Measurements from ENCODE around the gene SLC22A1.
"Not testable (repeated sequence)": the region's sequence is repeated elsewhere in the genome, so short reads cannot be mapped to it uniquely, and the experiment has no call there.

The SLC22A1 gene

DNA sequence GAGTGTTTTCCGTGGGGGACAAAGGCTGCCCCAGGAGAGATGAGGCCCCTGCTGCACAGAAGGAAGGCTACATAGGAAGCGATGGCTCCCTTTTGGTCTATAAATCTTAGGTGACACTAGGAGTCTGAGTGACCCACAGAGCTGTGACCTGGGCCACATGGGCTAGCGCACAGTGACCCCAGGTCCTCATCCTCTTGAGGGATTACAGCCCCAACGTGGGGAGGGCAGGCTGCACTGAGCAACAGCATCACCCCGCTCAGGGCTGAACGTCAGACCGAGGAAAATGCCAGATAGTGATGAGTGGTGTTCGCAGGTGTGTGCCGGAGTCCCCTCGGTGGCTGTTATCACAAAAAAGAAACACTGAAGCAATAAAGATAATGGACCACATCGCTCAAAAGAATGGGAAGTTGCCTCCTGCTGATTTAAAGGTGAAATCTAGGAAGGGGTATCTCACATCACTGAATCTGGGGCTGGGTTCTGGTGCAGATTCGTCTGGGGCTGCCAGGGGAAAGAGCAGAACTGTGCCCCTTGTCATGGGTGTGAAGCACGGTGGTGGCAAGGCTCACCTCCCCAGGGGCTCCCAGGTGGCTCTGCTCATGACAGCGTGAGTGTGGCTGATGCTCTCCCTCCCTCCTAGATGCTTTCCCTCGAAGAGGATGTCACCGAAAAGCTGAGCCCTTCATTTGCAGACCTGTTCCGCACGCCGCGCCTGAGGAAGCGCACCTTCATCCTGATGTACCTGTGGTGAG lies 14.5 kb downstream of the SLC22A1 start:
- no peaks in the 10 kb centered on the region for H3K27me3 ChIP-seq (ENCODE audit: control insufficient read depth in 1 of 2, insufficient read depth in 2 of 2, low read length in 2 of 2)
- no peak overlapping the region for H3K27ac ChIP-seq (ENCODE audit: low read depth, low read length)
- no peaks in the 10 kb centered on the region for H3K9me3 ChIP-seq (ENCODE audit: control insufficient read depth in 1 of 2, low read length in 2 of 2)
- no peak overlapping the region for H3K4me3 ChIP-seq (ENCODE audit: low read depth in 1 of 2, low read length in 2 of 2)
- no peaks in the 10 kb centered on the region for H3K36me3 ChIP-seq (ENCODE audit: control insufficient read depth in 1 of 2, insufficient read depth in 2 of 2, low read length in 2 of 2)
- peaks cover 10 to 18% of the 10 kb centered on the region in 2 donors for H3K4me1 ChIP-seq (ENCODE audit: control insufficient read depth in 1 of 2, insufficient read depth in 2 of 2, low read length in 2 of 2)
- H3K9ac ChIP-seq (ENCODE audit: low read depth in 1 of 2, low read length in 2 of 2) = no peak overlapping the region

- no peaks in the 10 kb centered on the region for H3K9me3 ChIP-seq (ENCODE audit: control insufficient read depth in 1 of 2, low read length in 2 of 2)
- H3K9ac ChIP-seq (ENCODE audit: low read depth in 1 of 2, low read length in 2 of 2) = no peak overlapping the region
- no peaks in the 10 kb centered on the region for H3K36me3 ChIP-seq (ENCODE audit: control insufficient read depth in 1 of 2, insufficient read depth in 2 of 2, low read length in 2 of 2)
- peaks cover 10 to 18% of the 10 kb centered on the region in 2 donors for H3K4me1 ChIP-seq (ENCODE audit: control insufficient read depth in 1 of 2, insufficient read depth in 2 of 2, low read length in 2 of 2)
- no peak overlapping the region for H3K4me3 ChIP-seq (ENCODE audit: low read depth in 1 of 2, low read length in 2 of 2)
- no peaks in the 10 kb centered on the region for H3K27me3 ChIP-seq (ENCODE audit: control insufficient read depth in 1 of 2, insufficient read depth in 2 of 2, low read length in 2 of 2)
- H3K27ac ChIP-seq (ENCODE audit: low read depth, low read length) = no peak overlapping the region
Measured at GRCh38 chr6:160137130-160137988, 15.7 kb downstream of the SLC22A1 start.

DNA sequence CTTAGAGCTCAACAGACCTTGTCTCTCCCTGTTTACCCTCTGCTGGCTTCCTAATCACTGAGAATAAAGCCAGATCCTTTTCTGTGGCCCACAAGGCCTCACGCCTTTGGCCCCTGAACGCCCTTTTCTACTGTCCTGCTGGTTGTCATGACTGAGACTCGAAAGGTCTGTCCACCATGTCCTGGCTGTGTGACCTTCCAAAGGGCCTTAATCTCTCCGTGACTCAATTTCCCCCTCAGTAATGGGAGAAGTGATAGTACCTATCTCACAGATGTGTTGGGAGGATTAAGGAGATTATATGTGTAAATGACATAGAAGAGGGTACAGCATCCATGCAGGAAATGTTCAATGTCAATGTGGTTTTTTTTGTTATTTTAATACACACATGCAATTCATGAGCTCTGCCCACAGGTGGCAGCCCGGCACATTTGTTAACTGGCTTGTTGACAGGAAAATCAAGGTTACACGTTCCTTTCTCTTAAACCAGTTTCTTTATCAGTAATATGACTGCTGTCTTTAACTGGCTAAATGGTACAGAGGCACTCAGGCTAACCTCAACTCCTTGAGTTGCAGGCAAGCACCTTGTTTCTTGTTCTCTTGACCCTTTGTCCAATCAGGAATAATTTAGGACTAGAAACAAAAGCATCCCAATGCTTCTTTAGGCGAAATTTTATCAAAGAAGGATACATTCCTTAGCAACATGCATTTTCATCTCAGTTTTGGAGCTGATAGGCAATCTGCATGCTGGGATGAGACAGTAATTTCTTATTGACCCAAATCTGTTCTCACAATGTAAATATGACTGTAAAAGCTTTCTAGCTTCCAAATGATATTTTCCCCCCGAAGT lies 16.6 kb downstream of the SLC22A1 start:
- Histone ChIP-seq H3K9me3 (ENCODE audit: control insufficient read depth in 1 of 2, low read length in 2 of 2) (no peaks in the 10 kb centered on the region), H3K27me3 (ENCODE audit: control insufficient read depth in 1 of 2, insufficient read depth in 2 of 2, low read length in 2 of 2) (no peaks in the 10 kb centered on the region), H3K36me3 (ENCODE audit: control insufficient read depth in 1 of 2, insufficient read depth in 2 of 2, low read length in 2 of 2) (no peaks in the 10 kb centered on the region), H3K9ac (ENCODE audit: low read depth in 1 of 2, low read length in 2 of 2) (no peak overlapping the region), H3K4me3 (ENCODE audit: low read depth in 1 of 2, low read length in 2 of 2) (no peak overlapping the region), H3K4me1 (ENCODE audit: control insufficient read depth in 1 of 2, insufficient read depth in 2 of 2, low read length in 2 of 2) (peaks cover 10 to 18% of the 10 kb centered on the region in 2 donors), H3K27ac (ENCODE audit: low read depth, low read length) (no peak overlapping the region)

DNA sequence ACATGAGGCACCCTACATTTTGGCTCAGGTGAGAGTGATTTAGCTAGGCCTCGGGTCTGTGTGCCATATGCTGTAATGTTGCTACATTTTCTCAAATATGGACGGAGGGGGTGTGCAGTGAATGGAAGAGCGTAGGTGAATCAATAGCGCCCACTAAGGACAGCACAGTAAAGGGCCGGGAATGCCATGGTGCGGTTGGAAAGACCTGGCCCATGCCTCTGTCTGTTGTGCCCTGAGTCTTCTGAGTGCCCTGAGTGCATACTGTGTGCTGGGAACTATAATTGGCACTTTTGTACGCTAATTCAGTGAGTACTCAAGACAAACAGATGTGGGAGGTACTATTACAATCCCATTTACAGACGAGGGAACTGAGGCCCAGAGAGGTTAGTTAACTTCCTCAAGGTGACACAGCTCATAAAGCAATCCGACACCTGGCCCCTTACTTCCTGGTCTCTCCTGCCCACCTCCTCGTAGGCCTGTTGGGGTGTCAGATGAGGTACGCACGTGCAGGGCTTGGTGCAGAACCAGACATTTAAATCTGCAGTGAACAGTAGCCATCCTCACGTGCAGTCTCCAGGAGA lies 17.3 kb downstream of the SLC22A1 start:
- Histone ChIP-seq H3K27me3 (ENCODE audit: control insufficient read depth in 1 of 2, insufficient read depth in 2 of 2, low read length in 2 of 2) (no peaks in the 10 kb centered on the region), H3K4me3 (ENCODE audit: low read depth in 1 of 2, low read length in 2 of 2) (no peak overlapping the region), H3K9ac (ENCODE audit: low read depth in 1 of 2, low read length in 2 of 2) (no peak overlapping the region), H3K9me3 (ENCODE audit: control insufficient read depth in 1 of 2, low read length in 2 of 2) (no peaks in the 10 kb centered on the region), H3K27ac (ENCODE audit: low read depth, low read length) (no peak overlapping the region), H3K36me3 (ENCODE audit: control insufficient read depth in 1 of 2, insufficient read depth in 2 of 2, low read length in 2 of 2) (no peaks in the 10 kb centered on the region), H3K4me1 (ENCODE audit: control insufficient read depth in 1 of 2, insufficient read depth in 2 of 2, low read length in 2 of 2) (peaks cover 10 to 18% of the 10 kb centered on the region in 2 donors)

GRCh38 chr6:160139420-160139851 lies 17.8 kb downstream of the SLC22A1 start:
- H3K9me3 ChIP-seq (ENCODE audit: control insufficient read depth in 1 of 2, low read length in 2 of 2) = no peaks in the 10 kb centered on the region
- no peaks in the 10 kb centered on the region for H3K27me3 ChIP-seq (ENCODE audit: control insufficient read depth in 1 of 2, insufficient read depth in 2 of 2, low read length in 2 of 2)
- no peak overlapping the region for H3K9ac ChIP-seq (ENCODE audit: low read depth in 1 of 2, low read length in 2 of 2)
- H3K4me3 ChIP-seq (ENCODE audit: low read depth in 1 of 2, low read length in 2 of 2) = no peak overlapping the region
- peaks cover 10 to 18% of the 10 kb centered on the region in 2 donors for H3K4me1 ChIP-seq (ENCODE audit: control insufficient read depth in 1 of 2, insufficient read depth in 2 of 2, low read length in 2 of 2)
- H3K27ac ChIP-seq (ENCODE audit: low read depth, low read length) = no peak overlapping the region
- H3K36me3 ChIP-seq (ENCODE audit: control insufficient read depth in 1 of 2, insufficient read depth in 2 of 2, low read length in 2 of 2) = no peaks in the 10 kb centered on the region

DNA sequence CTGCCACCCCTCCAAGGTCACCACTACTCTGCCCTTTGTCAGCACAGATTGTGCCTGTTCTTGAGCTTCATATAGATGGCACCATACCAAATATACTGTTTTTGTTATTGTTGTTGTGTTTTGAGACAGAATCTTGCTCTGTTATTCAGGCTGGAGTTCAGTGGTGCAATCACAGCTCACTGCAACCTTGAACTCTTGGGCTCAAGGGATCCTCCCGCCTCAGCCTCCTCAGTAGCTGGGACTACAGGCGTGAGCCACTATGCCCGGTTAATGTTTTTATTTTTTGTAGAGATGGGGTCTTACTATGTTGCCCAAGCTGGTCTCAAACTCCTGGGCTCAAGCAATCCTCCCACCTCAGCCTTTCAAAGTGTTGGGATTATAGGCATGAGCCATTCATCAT lies 18.9 kb downstream of the SLC22A1 start:
- H3K36me3 ChIP-seq (ENCODE audit: control insufficient read depth in 1 of 2, insufficient read depth in 2 of 2, low read length in 2 of 2); H3K27ac ChIP-seq (ENCODE audit: low read depth, low read length); H3K9ac ChIP-seq (ENCODE audit: low read depth in 1 of 2, low read length in 2 of 2); H3K4me3 ChIP-seq (ENCODE audit: low read depth in 1 of 2, low read length in 2 of 2); H3K27me3 ChIP-seq (ENCODE audit: control insufficient read depth in 1 of 2, insufficient read depth in 2 of 2, low read length in 2 of 2); H3K4me1 ChIP-seq (ENCODE audit: control insufficient read depth in 1 of 2, insufficient read depth in 2 of 2, low read length in 2 of 2); H3K9me3 ChIP-seq (ENCODE audit: control insufficient read depth in 1 of 2, low read length in 2 of 2): not testable (repeated sequence)

DNA sequence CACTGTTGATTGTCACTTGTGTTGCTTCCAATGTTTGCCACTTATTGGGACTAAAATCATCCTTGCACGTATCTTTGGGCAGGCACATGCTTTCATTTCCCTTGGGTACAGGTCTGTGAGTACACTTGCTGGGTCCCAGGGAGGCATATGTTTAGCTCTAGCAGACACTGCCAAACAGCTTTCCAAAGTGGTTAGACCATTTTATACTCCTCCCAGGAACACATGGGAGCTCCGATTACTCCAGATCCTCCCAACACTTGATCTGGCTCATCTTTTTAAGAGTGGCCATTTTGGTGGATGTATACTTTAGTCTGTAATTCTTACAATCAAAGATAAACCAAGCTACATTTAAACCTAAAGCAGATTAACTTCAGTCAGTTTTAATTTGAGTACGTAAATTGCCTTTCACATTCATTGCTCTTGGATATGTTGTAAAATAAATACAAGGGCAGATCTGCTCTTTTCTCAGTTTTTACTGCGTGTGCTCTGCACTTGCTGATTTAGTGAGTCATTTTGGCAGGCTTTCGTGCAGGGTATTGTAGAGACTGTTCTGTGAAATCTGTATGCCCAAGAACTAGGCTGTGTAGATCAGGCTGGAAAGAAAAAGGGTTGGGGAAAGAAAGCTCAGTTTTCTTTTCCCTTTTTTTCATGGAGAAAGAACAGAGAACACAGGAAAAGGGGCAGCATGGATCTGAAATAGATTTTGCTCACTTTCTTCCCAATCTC lies 19.5 kb downstream of the SLC22A1 start:
- Histone ChIP-seq H3K9ac (ENCODE audit: low read depth in 1 of 2, low read length in 2 of 2) (no peak overlapping the region), H3K27me3 (ENCODE audit: control insufficient read depth in 1 of 2, insufficient read depth in 2 of 2, low read length in 2 of 2) (no peaks in the 10 kb centered on the region), H3K4me1 (ENCODE audit: control insufficient read depth in 1 of 2, insufficient read depth in 2 of 2, low read length in 2 of 2) (peaks cover 0 to 1% of the 10 kb centered on the region in 2 donors), H3K27ac (ENCODE audit: low read depth, low read length) (no peak overlapping the region), H3K9me3 (ENCODE audit: control insufficient read depth in 1 of 2, low read length in 2 of 2) (no peaks in the 10 kb centered on the region), H3K36me3 (ENCODE audit: control insufficient read depth in 1 of 2, insufficient read depth in 2 of 2, low read length in 2 of 2) (peaks cover 0 to 2% of the 10 kb centered on the region in 2 donors), H3K4me3 (ENCODE audit: low read depth in 1 of 2, low read length in 2 of 2) (no peak overlapping the region)

GRCh38 chr6:160142115-160142715 lies 20.6 kb downstream of the SLC22A1 start:
- no peak overlapping the region for H3K9ac ChIP-seq (ENCODE audit: low read depth in 1 of 2, low read length in 2 of 2)
- no peak overlapping the region for H3K27ac ChIP-seq (ENCODE audit: low read depth, low read length)
- no peaks in the 10 kb centered on the region for H3K4me1 ChIP-seq (ENCODE audit: control insufficient read depth in 1 of 2, insufficient read depth in 2 of 2, low read length in 2 of 2)
- H3K4me3 ChIP-seq (ENCODE audit: low read depth in 1 of 2, low read length in 2 of 2) = no peak overlapping the region
- no peaks in the 10 kb centered on the region for H3K27me3 ChIP-seq (ENCODE audit: control insufficient read depth in 1 of 2, insufficient read depth in 2 of 2, low read length in 2 of 2)
- peaks cover 0 to 2% of the 10 kb centered on the region in 2 donors for H3K36me3 ChIP-seq (ENCODE audit: control insufficient read depth in 1 of 2, insufficient read depth in 2 of 2, low read length in 2 of 2)
- no peaks in the 10 kb centered on the region for H3K9me3 ChIP-seq (ENCODE audit: control insufficient read depth in 1 of 2, low read length in 2 of 2)

Data from duodenal mucosa (tissue), 2 donors.